Measurements from ENCODE around the gene MAB21L1.

MAB21L1 gene

GRCh38 chr13:35480346-35480745 is 3.9 kb upstream of the MAB21L1 start:
- DNase-seq = no peak

GRCh38 chr13:35479706-35480105 is 3.2 kb upstream of the MAB21L1 start:
- DNase-seq = no peak

GRCh38 chr13:35479038-35479492 is 2.6 kb upstream of the MAB21L1 start:
- DNase-seq = no peak

GRCh38 chr13:35478271-35479037 is 2.0 kb upstream of the MAB21L1 start:
- DNase-seq = no peak

GRCh38 chr13:35477386-35477946 is 977 bp upstream of the MAB21L1 start:
- no peak for DNase-seq

GRCh38 chr13:35475212-35475959 is 1.1 kb downstream of the MAB21L1 start:
- peak in 14 of 51 donors; percentile 4 to 57 (median 16) for DNase-seq

- peak in 1 of 51 donors; percentile 6 for DNase-seq
Observed at GRCh38 chr13:35474496-35475211, 1.8 kb downstream of the MAB21L1 start.

- no peak for DNase-seq
Observed at GRCh38 chr13:35473802-35474201, 2.7 kb downstream of the MAB21L1 start.

- DNase-seq = no peak
Observed at GRCh38 chr13:35473206-35473775, 3.2 kb downstream of the MAB21L1 start.

GRCh38 chr13:35472323-35472881 is 4.1 kb downstream of the MAB21L1 start:
- DNase-seq = no peak

- no peak for DNase-seq
Observed at GRCh38 chr13:35471706-35472322, 4.7 kb downstream of the MAB21L1 start.

- DNase-seq = peak in 15 of 51 donors; percentile 9 to 41 (median 23)
Observed at GRCh38 chr13:35470671-35471661, 5.5 kb downstream of the MAB21L1 start.

GRCh38 chr13:35469806-35470525 is 6.5 kb downstream of the MAB21L1 start:
- DNase-seq = no peak

- DNase-seq = no peak
Observed at GRCh38 chr13:35468195-35468594, 8.3 kb downstream of the MAB21L1 start.

GRCh38 chr13:35465371-35465770 is 11.1 kb downstream of the MAB21L1 start:
- no peak for DNase-seq

GRCh38 chr13:35460061-35460460 is 16.4 kb downstream of the MAB21L1 start:
- DNase-seq = no peak

- DNase-seq = no peak
Observed at GRCh38 chr13:35457258-35457657, 19.2 kb downstream of the MAB21L1 start.

GRCh38 chr13:35455022-35455421 is 21.5 kb downstream of the MAB21L1 start:
- no peak for DNase-seq

GRCh38 chr13:35449821-35450220 is 26.7 kb downstream of the MAB21L1 start:
- no peak for DNase-seq

All from hypothalamus (tissue), 51 donors.